Mesangial cell (primary cell): ENCODE data around the gene ABCA5. TPM values are rescaled to one million over a fixed set of nuclear protein-coding genes. Genes with fewer than 3 reads are reported as not detected.

Experiments used
- total RNA-seq: library from RNA; depleted of rRNA; stranded (reverse); fragments of >200 nt; gene quantifications from 2 replicates; pipeline ENCODE4 v1.2.3, GENCODE V29; 2015

The ABCA5 gene, protein sequence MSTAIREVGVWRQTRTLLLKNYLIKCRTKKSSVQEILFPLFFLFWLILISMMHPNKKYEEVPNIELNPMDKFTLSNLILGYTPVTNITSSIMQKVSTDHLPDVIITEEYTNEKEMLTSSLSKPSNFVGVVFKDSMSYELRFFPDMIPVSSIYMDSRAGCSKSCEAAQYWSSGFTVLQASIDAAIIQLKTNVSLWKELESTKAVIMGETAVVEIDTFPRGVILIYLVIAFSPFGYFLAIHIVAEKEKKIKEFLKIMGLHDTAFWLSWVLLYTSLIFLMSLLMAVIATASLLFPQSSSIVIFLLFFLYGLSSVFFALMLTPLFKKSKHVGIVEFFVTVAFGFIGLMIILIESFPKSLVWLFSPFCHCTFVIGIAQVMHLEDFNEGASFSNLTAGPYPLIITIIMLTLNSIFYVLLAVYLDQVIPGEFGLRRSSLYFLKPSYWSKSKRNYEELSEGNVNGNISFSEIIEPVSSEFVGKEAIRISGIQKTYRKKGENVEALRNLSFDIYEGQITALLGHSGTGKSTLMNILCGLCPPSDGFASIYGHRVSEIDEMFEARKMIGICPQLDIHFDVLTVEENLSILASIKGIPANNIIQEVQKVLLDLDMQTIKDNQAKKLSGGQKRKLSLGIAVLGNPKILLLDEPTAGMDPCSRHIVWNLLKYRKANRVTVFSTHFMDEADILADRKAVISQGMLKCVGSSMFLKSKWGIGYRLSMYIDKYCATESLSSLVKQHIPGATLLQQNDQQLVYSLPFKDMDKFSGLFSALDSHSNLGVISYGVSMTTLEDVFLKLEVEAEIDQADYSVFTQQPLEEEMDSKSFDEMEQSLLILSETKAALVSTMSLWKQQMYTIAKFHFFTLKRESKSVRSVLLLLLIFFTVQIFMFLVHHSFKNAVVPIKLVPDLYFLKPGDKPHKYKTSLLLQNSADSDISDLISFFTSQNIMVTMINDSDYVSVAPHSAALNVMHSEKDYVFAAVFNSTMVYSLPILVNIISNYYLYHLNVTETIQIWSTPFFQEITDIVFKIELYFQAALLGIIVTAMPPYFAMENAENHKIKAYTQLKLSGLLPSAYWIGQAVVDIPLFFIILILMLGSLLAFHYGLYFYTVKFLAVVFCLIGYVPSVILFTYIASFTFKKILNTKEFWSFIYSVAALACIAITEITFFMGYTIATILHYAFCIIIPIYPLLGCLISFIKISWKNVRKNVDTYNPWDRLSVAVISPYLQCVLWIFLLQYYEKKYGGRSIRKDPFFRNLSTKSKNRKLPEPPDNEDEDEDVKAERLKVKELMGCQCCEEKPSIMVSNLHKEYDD (N-terminal part only)
- 1.6 and 4.6 TPM in 2 replicates for total RNA-seq

GRCh38 chr17:69327060-69327831 is at the start of gene ABCA5:
ABCA5 (minus strand) TSS chr17:69327133; CDS start chr17:69314415, 12,718 bp downstream.

DNA sequence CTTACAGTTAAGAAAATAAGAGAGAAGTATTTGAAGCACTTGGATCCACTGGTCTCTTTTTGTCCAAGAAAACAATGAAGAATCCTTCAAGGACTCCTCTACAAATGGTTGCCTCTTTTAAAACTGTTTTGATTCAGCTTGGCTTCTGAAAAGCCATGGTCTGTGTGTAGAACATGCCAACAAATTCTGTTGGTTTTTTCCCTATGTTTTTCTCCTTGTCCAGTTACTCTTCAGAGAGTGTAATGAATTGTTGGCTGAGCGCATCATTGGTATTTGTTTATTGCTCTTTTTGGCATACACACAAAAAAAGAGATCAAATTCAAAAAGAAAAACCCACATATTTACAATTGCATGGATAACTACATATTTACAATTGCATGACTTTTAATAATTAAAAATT is 98.4 kb downstream of the ABCA5 start, which contains the start of gene ABCA10:
TSS of gene ABCA10 (minus strand) at position 249 of the 400 bp plus-strand sequence. CDS start 3,466 bp downstream, outside the sequence.

Other genes starting within 250 kb of the ABCA5 start
- 0.13 TPM in 1 of 2 replicates, not detected in the other for gene ABCA6, start 185.2 kb downstream of the ABCA5 start, total RNA-seq
- gene ABCA10, start 98.3 kb downstream of the ABCA5 start, total RNA-seq = under 0.01 and 0.25 TPM in 2 replicates
- 2.1 and 2.4 TPM in 2 replicates for gene MAP2K6, start 87.6 kb upstream of the ABCA5 start, total RNA-seq